ENCODE results near the gene EDC4. TPM values are rescaled to one million over a fixed set of nuclear protein-coding genes. Genes with fewer than 3 reads are reported as not detected.

Gene EDC4
- total RNA-seq, 1 experiment from 2014 or later, result 100 TPM

DNA sequence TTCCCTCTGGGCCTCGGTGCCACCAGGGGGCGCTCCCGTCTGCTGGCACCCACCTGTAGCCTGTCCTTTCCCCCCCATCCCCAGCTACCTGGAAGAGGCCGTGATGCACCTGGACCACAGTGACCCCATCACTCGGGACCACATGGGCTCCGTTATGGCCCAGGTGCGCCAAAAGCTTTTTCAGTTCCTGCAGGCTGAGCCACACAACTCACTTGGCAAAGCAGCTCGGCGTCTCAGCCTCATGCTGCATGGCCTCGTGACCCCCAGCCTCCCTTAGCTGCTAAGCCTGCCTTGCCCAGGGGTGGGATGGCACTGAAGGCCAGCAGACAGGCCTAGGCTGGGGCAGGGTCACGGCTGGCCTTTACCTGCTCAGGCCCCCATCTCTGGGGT lies 11.0 kb downstream of the EDC4 start:
- Histone ChIP-seq H3K36me3 (ENCODE audit: control insufficient read depth in 1 of 2, insufficient read depth in 2 of 2, low read length in 2 of 2) (peaks cover 29 to 44% of the 10 kb centered on the region in 2 experiments; a peak in 3 of 4 replicates), H4K20me1 (ENCODE audit: insufficient read depth) (peaks cover 3% of the 10 kb centered on the region; the same call in 1 of the 2 replicates), H3K27me3 (ENCODE audit: insufficient read depth, low read length) (no peaks in the 10 kb centered on the region), H3K9me2 (ENCODE audit: insufficient read depth) (no peaks in the 10 kb centered on the region), H3K9me3 (ENCODE audit: control insufficient read depth in 1 of 2, insufficient read depth in 1 of 2, low read depth in 1 of 2, low read length in 2 of 2) (no peaks in the 10 kb centered on the region), H3K4me3 (replicated peaks in 1 of 2; ENCODE audit: low read depth in 1 of 2, low read length in 2 of 2) (no peak overlapping the region), H3K27ac (ENCODE audit: low read depth, low read length) (no peak overlapping the region), H3K4me1 (ENCODE audit: control insufficient read depth in 1 of 2, insufficient read depth in 2 of 2, low read length in 2 of 2) (no peaks in the 10 kb centered on the region), H3K4me2 (ENCODE audit: low read length) (no peak overlapping the region), H3K9ac (ENCODE audit: low read length) (no peak overlapping the region), H3K79me2 (ENCODE audit: insufficient read depth, low read length) (no peaks in the 10 kb centered on the region), H2AFZ (ENCODE audit: low read depth, low read length, poor library complexity, severe bottlenecking) (no peak overlapping the region)
- intact Hi-C loops (cut with micrococcal nuclease), result loop anchor here (1.0 to 10.0 kb wide), 3 partner anchors 44 to 341 kb away; no protein-coding TSS in a partner anchor
- ChIA-PET RAD21 (ENCODE audit: low non-redundant PET in 1 of 2, low total read pairs in 2 of 2, uncharacterized antibody in 2 of 2, unreplicated experiment in 2 of 2) (no interaction called here), POLR2A (no interaction called here), CTCF (interaction anchor here (0.8 to 2.9 kb wide), 14 partner anchors 10 to 427 kb away, joined by 3 to 13 read pairs (median 5); partner anchors contain the start of genes EDC4, PRMT7, PSKH1 and SLC7A6OS)
- no TSS peak for BruUV-seq (replicated peaks)
- DNase-seq (ENCODE audit: low read depth, low spot score) (peak; percentile 29), ATAC-seq (peak; percentile 91)
- no peak for TF ChIP-seq CEBPB (IDR thresholded peaks at IDR 0.05; ENCODE audit: low read depth)
- TF ChIP-seq EGR1 (IDR thresholded peaks at IDR 0.05; ENCODE audit: low read depth), result no peak
- TF ChIP-seq, protein P1, sequence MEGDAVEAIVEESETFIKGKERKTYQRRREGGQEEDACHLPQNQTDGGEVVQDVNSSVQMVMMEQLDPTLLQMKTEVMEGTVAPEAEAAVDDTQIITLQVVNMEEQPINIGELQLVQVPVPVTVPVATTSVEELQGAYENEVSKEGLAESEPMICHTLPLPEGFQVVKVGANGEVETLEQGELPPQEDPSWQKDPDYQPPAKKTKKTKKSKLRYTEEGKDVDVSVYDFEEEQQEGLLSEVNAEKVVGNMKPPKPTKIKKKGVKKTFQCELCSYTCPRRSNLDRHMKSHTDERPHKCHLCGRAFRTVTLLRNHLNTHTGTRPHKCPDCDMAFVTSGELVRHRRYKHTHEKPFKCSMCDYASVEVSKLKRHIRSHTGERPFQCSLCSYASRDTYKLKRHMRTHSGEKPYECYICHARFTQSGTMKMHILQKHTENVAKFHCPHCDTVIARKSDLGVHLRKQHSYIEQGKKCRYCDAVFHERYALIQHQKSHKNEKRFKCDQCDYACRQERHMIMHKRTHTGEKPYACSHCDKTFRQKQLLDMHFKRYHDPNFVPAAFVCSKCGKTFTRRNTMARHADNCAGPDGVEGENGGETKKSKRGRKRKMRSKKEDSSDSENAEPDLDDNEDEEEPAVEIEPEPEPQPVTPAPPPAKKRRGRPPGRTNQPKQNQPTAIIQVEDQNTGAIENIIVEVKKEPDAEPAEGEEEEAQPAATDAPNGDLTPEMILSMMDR (IDR thresholded peaks at IDR 0.05 in 2 of 3, conservative IDR thresholded peaks at IDR 0.05 in 1 of 3; ENCODE audit: borderline replicate concordance in 1 of 3, insufficient read depth in 1 of 3, low read depth in 2 of 3, low read length in 2 of 3), result peak; percentile 85 to 92 (median 91)
- peak; percentile 76 for TF ChIP-seq RAD21 (IDR thresholded peaks at IDR 0.05; ENCODE audit: low read depth)
- TF ChIP-seq SP1 (IDR thresholded peaks at IDR 0.05; ENCODE audit: low read depth), result no peak

DNA sequence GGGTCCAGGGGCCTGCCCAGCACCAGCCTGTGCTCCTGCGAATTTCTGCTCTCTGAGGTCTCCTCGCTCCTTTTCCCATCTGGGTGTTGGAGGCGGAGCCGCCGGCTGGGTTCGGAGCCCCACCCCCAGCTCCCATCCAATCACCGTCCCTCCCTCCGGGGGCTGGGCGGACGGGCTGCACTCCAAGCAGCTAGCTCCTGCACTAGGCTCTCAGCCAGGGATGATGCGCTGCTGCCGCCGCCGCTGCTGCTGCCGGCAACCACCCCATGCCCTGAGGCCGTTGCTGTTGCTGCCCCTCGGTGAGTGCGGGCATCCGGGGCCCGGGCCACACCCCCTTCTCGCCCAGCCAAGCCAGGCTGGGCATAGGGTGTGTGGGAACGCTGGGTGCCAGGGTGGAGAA lies 11.8 kb downstream of the EDC4 start, which contains the start of gene NRN1L:
Gene NRN1L (plus strand): TSS at position 202 of the 400 bp plus-strand sequence. CDS start 19 bp downstream, at position 221.
- no peaks in the 10 kb centered on the region for H3K4me1 ChIP-seq (ENCODE audit: control insufficient read depth in 1 of 2, insufficient read depth in 2 of 2, low read length in 2 of 2)
- H4K20me1 ChIP-seq (ENCODE audit: insufficient read depth), result peaks cover 3% of the 10 kb centered on the region; the same call in 1 of the 2 replicates
- H3K9me2 ChIP-seq (ENCODE audit: insufficient read depth), result no peaks in the 10 kb centered on the region
- no peak within 1 kb of the TSS for H3K4me3 ChIP-seq (replicated peaks in 1 of 2; ENCODE audit: low read depth in 1 of 2, low read length in 2 of 2)
- H3K27ac ChIP-seq (ENCODE audit: low read depth, low read length), result no peak within 1 kb of the TSS
- DNase-seq (ENCODE audit: low read depth, low spot score) (no peak), ATAC-seq (peak; percentile 59)
- H3K9ac ChIP-seq (ENCODE audit: low read length), result no peak within 1 kb of the TSS
- no peaks in the 10 kb centered on the region for H3K9me3 ChIP-seq (ENCODE audit: control insufficient read depth in 1 of 2, insufficient read depth in 1 of 2, low read depth in 1 of 2, low read length in 2 of 2)
- H2AFZ ChIP-seq (ENCODE audit: low read depth, low read length, poor library complexity, severe bottlenecking), result no peak within 1 kb of the TSS
- H3K36me3 ChIP-seq (ENCODE audit: control insufficient read depth in 1 of 2, insufficient read depth in 2 of 2, low read length in 2 of 2), result peaks cover 23 to 36% of the 10 kb centered on the region in 2 experiments; a peak in 3 of 4 replicates
- H3K27me3 ChIP-seq (ENCODE audit: insufficient read depth, low read length), result no peaks in the 10 kb centered on the region
- ChIA-PET RAD21 (ENCODE audit: low non-redundant PET in 1 of 2, low total read pairs in 2 of 2, uncharacterized antibody in 2 of 2, unreplicated experiment in 2 of 2) (no interaction called here), CTCF (interaction anchor here (0.8 to 2.9 kb wide), 7 partner anchors 11 to 363 kb away, joined by 3 to 13 read pairs (median 6); partner anchors contain the start of gene EDC4), POLR2A (no interaction called here)
- TF ChIP-seq, protein P2, sequence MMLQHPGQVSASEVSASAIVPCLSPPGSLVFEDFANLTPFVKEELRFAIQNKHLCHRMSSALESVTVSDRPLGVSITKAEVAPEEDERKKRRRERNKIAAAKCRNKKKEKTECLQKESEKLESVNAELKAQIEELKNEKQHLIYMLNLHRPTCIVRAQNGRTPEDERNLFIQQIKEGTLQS (IDR thresholded peaks at IDR 0.05), result no peak
- TF ChIP-seq JUND (IDR thresholded peaks at IDR 0.05), result no peak
- no peak for TF ChIP-seq CEBPB (IDR thresholded peaks at IDR 0.05; ENCODE audit: low read depth)
- TF ChIP-seq SIN3A (IDR thresholded peaks at IDR 0.05; ENCODE audit: low read depth), result no peak
- TF ChIP-seq CBX3 (IDR thresholded peaks at IDR 0.05; ENCODE audit: low read depth), result no peak
- TF ChIP-seq ZNF274 (IDR thresholded peaks at IDR 0.05; ENCODE audit: low read depth, low read length), result no peak
- TF ChIP-seq, protein P1 (IDR thresholded peaks at IDR 0.05 in 2 of 3, conservative IDR thresholded peaks at IDR 0.05 in 1 of 3; ENCODE audit: borderline replicate concordance in 1 of 3, insufficient read depth in 1 of 3, low read depth in 2 of 3, low read length in 2 of 3), result no peak
- TF ChIP-seq, protein P3, sequence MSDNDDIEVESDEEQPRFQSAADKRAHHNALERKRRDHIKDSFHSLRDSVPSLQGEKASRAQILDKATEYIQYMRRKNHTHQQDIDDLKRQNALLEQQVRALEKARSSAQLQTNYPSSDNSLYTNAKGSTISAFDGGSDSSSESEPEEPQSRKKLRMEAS (IDR thresholded peaks at IDR 0.05), result no peak
- intact Hi-C loops (cut with micrococcal nuclease), result loop anchor here (10.0 kb wide), 1 partner anchor 340 kb away; no protein-coding TSS in a partner anchor
- no TSS peak for BruUV-seq (replicated peaks)
- H3K79me2 ChIP-seq (ENCODE audit: insufficient read depth, low read length), result no peaks in the 10 kb centered on the region
- no peak within 1 kb of the TSS for H3K4me2 ChIP-seq (ENCODE audit: low read length)
